ENCODE results near the gene RAX2. TPM values are rescaled to one million over a fixed set of nuclear protein-coding genes. Genes with fewer than 3 reads are reported as not detected.
A peak's percentile ranks its signal among the peaks of the same experiment; 100 is the strongest.

The RAX2 gene
- total and polyA plus RNA-seq, 2 of the 13 experiments (the other 11 are each of a cell fraction or from before 2014, with no cell fraction given) = not detected

DNA sequence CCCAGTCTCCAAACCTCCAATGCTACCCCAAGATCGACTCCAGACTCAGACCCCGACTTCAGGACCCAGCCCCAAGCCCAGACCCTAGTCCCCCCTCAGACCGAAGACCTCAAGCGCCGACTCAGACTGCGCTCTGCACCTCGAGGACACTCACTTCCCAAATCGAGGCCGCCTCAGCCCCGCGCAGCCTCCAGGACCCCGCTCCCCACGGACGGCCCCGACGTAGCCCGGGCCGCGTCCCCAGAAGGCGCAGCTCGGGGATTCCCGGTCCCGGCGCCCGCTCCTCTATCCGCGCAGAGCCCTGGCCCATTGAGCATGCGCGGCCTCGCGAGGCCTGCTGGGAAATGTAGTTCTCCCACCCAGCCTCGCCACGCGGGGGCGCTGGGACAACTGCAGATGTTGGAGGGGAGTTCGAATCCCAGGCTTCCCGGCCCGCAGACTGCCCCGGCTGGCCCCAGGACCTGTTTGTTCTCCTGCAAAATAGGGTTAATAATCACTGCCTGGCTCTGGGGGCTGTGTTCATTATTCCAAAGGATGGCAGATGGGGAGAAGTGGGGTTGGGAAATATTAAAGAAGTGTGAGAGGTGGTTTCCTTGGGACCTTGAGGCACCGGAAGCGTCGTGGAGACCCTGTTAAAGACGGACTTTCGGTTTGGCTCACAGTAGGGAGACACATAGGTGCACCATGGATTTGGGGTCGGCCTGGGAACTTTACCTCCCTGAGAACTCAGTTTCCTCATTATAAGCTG lies 10.5 kb downstream of the RAX2 start, which contains the start of gene APBA3 (continued):
- TF ChIP-seq, protein P1, sequence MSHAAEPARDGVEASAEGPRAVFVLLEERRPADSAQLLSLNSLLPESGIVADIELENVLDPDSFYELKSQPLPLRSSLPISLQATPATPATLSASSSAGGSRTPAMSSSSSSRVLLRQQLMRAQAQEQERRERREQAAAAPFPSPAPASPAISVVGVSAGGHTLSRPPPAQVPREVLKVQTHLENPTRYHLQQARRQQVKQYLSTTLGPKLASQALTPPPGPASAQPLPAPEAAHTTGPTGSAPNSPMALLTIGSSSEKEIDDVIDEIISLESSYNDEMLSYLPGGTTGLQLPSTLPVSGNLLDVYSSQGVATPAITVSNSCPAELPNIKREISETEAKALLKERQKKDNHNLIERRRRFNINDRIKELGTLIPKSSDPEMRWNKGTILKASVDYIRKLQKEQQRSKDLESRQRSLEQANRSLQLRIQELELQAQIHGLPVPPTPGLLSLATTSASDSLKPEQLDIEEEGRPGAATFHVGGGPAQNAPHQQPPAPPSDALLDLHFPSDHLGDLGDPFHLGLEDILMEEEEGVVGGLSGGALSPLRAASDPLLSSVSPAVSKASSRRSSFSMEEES (CRISPR knock-in tag; IDR thresholded peaks at IDR 0.05) = no peak
- TF ChIP-seq MAFG (CRISPR knock-in tag; IDR thresholded peaks at IDR 0.05) = no peak
- TF ChIP-seq, protein P2, sequence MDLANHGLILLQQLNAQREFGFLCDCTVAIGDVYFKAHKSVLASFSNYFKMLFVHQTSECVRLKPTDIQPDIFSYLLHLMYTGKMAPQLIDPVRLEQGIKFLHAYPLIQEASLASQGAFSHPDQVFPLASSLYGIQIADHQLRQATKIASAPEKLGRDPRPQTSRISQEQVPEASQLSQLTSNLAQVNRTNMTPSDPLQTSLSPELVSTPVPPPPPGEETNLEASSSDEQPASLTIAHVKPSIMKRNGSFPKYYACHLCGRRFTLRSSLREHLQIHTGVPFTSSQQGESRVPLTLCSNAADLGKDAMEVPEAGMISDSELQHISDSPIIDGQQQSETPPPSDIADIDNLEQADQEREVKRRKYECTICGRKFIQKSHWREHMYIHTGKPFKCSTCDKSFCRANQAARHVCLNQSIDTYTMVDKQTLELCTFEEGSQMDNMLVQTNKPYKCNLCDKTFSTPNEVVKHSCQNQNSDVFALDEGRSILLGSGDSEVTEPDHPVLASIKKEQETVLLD (CRISPR knock-in tag; IDR thresholded peaks at IDR 0.05; ENCODE audit: low read depth) = no peak
- TF ChIP-seq MAFK (conservative IDR thresholded peaks at IDR 0.05 in 1 of 2, IDR thresholded peaks at IDR 0.05 in 1 of 2; ENCODE audit: low read length in 2 of 2) = no peak
- peak; percentile 81 for TF ChIP-seq TAF15 (IDR thresholded peaks at IDR 0.05; ENCODE audit: low read depth, low read length, poor library complexity, severe bottlenecking)
- no peak for TF ChIP-seq ZNF776 (CRISPR knock-in tag; IDR thresholded peaks at IDR 0.05)
- TF ChIP-seq, protein P3, sequence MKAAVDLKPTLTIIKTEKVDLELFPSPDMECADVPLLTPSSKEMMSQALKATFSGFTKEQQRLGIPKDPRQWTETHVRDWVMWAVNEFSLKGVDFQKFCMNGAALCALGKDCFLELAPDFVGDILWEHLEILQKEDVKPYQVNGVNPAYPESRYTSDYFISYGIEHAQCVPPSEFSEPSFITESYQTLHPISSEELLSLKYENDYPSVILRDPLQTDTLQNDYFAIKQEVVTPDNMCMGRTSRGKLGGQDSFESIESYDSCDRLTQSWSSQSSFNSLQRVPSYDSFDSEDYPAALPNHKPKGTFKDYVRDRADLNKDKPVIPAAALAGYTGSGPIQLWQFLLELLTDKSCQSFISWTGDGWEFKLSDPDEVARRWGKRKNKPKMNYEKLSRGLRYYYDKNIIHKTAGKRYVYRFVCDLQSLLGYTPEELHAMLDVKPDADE (CRISPR knock-in tag; IDR thresholded peaks at IDR 0.05) = no peak; the same call in 1 of the 2 replicates
- no peak for TF ChIP-seq ZFP36L1 (CRISPR knock-in tag; IDR thresholded peaks at IDR 0.05)
- TF ChIP-seq, protein P4, sequence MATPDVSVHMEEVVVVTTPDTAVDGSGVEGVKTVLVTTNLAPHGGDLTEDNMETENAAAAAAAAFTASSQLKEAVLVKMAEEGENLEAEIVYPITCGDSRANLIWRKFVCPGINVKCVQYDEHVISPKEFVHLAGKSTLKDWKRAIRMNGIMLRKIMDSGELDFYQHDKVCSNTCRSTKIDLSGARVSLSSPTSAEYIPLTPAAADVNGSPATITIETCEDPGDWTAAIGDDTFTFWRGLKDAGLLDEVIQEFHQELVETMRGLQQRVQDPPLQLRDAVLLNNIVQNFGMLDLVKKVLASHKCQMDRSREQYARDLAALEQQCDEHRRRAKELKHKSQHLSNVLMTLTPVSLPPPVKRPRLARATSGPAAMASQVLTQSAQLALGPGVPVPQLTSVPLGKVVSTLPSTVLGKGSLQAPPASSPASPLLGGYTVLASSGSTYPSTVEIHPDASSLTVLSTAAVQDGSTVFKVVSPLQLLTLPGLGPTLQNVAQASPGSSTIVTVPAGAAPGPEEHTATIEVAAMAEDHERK (CRISPR knock-in tag; IDR thresholded peaks at IDR 0.05; ENCODE audit: low read depth) = no peak; the same call in 1 of the 2 replicates
- TF ChIP-seq ZBTB42 (CRISPR knock-in tag; IDR thresholded peaks at IDR 0.05) = peak; percentile 79
- TF ChIP-seq, protein P5, sequence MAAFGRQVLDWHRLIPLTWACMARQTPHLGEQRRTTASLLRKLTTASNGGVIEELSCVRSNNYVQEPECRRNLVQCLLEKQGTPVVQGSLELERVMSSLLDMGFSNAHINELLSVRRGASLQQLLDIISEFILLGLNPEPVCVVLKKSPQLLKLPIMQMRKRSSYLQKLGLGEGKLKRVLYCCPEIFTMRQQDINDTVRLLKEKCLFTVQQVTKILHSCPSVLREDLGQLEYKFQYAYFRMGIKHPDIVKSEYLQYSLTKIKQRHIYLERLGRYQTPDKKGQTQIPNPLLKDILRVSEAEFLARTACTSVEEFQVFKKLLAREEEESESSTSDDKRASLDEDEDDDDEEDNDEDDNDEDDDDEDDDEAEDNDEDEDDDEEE (CRISPR knock-in tag; IDR thresholded peaks at IDR 0.05) = no peak
- no peak for TF ChIP-seq SRF (IDR thresholded peaks at IDR 0.05; ENCODE audit: low read depth, low read length)
- TF ChIP-seq MTA1 (CRISPR knock-in tag; IDR thresholded peaks at IDR 0.05; ENCODE audit: borderline replicate concordance) = peak; percentile 61; the same call in 1 of the 2 replicates
- no peak for TF ChIP-seq TRIM24 (CRISPR knock-in tag; IDR thresholded peaks at IDR 0.05)
- TF ChIP-seq SCMH1 (CRISPR knock-in tag; IDR thresholded peaks at IDR 0.05; ENCODE audit: borderline replicate concordance) = no peak
- no peak for TF ChIP-seq CENPT (CRISPR knock-in tag; IDR thresholded peaks at IDR 0.05; ENCODE audit: low read depth)
- TF ChIP-seq, protein P6, sequence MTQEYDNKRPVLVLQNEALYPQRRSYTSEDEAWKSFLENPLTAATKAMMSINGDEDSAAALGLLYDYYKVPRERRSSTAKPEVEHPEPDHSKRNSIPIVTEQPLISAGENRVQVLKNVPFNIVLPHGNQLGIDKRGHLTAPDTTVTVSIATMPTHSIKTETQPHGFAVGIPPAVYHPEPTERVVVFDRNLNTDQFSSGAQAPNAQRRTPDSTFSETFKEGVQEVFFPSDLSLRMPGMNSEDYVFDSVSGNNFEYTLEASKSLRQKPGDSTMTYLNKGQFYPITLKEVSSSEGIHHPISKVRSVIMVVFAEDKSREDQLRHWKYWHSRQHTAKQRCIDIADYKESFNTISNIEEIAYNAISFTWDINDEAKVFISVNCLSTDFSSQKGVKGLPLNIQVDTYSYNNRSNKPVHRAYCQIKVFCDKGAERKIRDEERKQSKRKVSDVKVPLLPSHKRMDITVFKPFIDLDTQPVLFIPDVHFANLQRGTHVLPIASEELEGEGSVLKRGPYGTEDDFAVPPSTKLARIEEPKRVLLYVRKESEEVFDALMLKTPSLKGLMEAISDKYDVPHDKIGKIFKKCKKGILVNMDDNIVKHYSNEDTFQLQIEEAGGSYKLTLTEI (CRISPR knock-in tag; conservative IDR thresholded peaks at IDR 0.05) = no peak
- no peak for TF ChIP-seq SMC3 (IDR thresholded peaks at IDR 0.05; ENCODE audit: low read length)
- TF ChIP-seq ELF1 (CRISPR knock-in tag; IDR thresholded peaks at IDR 0.05) = peak; percentile 76
- no peak for TF ChIP-seq ZNF30 (CRISPR knock-in tag; IDR thresholded peaks at IDR 0.05)
- no peak for TF ChIP-seq ZNF660 (CRISPR knock-in tag; IDR thresholded peaks at IDR 0.05; ENCODE audit: borderline replicate concordance, low read depth)
